H9 (cell line): ENCODE measurements around the gene TAAR8. TPM values are rescaled to one million over a fixed set of nuclear protein-coding genes. Genes with fewer than 3 reads are reported as not detected.

Source experiments
- DNase-seq: peaks from one replicate; pipeline ENCODE4 v3.0.0-alpha.2; 2017
- H2AFZ ChIP-seq: one replicate; pipeline ENCODE4 v1.6.1; 2013; ENCODE audit warnings: mild to moderate bottlenecking, low read length, control low read depth, moderate library complexity
- H2AK5ac ChIP-seq: 2 replicates; pipeline ENCODE4 v1.6.1; 2013; ENCODE audit warnings: low read length, control low read depth, mixed read lengths; ENCODE audit not compliant: insufficient read length
- H2BK120ac ChIP-seq: one replicate; pipeline ENCODE4 v1.6.1; 2013; ENCODE audit warnings: low read depth, mild to moderate bottlenecking, low read length, control low read depth, inconsistent platforms; ENCODE audit not compliant: poor library complexity, severe bottlenecking
- H2BK12ac ChIP-seq: 2 replicates; pipeline ENCODE4 v1.6.1; 2013; ENCODE audit warnings: low read length, control low read depth, mixed read lengths, low read depth; ENCODE audit not compliant: insufficient read length
- H2BK15ac ChIP-seq: 2 replicates; pipeline ENCODE4 v1.6.1; 2013; ENCODE audit warnings: low read depth, low read length, control low read depth
- H2BK20ac ChIP-seq: one replicate; pipeline ENCODE4 v1.6.1; 2013; ENCODE audit warnings: low read depth, mild to moderate bottlenecking, low read length, control low read depth, inconsistent platforms; ENCODE audit not compliant: poor library complexity, severe bottlenecking
- H2BK5ac ChIP-seq: 2 replicates; pipeline ENCODE4 v1.6.1; 2013; ENCODE audit warnings: low read length, control low read depth, mixed read lengths; ENCODE audit not compliant: insufficient read length
- H3K14ac ChIP-seq: 2 replicates; pipeline ENCODE4 v1.6.1; 2013; ENCODE audit warnings: low read length, control low read depth; ENCODE audit not compliant: insufficient read depth
- H3K18ac ChIP-seq: 2 replicates; pipeline ENCODE4 v1.6.1; 2013; ENCODE audit warnings: low read depth, mild to moderate bottlenecking, mixed read lengths, low read length, control low read depth; ENCODE audit not compliant: insufficient read length
- H3K23ac ChIP-seq: 2 replicates; pipeline ENCODE4 v1.6.1; 2013; ENCODE audit warnings: low read length, control low read depth, mixed read lengths, low read depth; ENCODE audit not compliant: insufficient read length
- H3K23me2 ChIP-seq: 2 replicates; pipeline ENCODE4 v1.6.1; 2013; ENCODE audit warnings: low read depth, mild to moderate bottlenecking, mixed read lengths, low read length, control low read depth; ENCODE audit not compliant: insufficient read length, poor library complexity, severe bottlenecking
- H3K27ac ChIP-seq: 2 replicates; pipeline ENCODE4 v1.5.1; 2013; ENCODE audit warnings: low read length, control low read depth, mixed read lengths, low read depth; ENCODE audit not compliant: insufficient read length
- H3K27me3 ChIP-seq: 2 replicates; pipeline ENCODE4 v1.6.1; 2013; ENCODE audit warnings: low read length, control low read depth, inconsistent platforms; ENCODE audit not compliant: insufficient read depth
- H3K4ac ChIP-seq: 2 replicates; pipeline ENCODE4 v1.6.1; 2013; ENCODE audit warnings: low read depth, mild to moderate bottlenecking, control low read depth, inconsistent platforms, low read length, moderate library complexity
- H3K4me1 ChIP-seq: 2 replicates; pipeline ENCODE4 v1.6.1; 2013; ENCODE audit warnings: low read length, control low read depth, inconsistent platforms; ENCODE audit not compliant: insufficient read depth
- H3K4me2 ChIP-seq: 2 replicates; pipeline ENCODE4 v1.6.1; 2013; ENCODE audit warnings: low read length, control low read depth, mixed read lengths; ENCODE audit not compliant: insufficient read length, insufficient read depth
- H3K56ac ChIP-seq: 2 replicates; pipeline ENCODE4 v1.6.1; 2013; ENCODE audit warnings: low read depth, mild to moderate bottlenecking, mixed read lengths, low read length, control low read depth; ENCODE audit not compliant: insufficient read length
- H3K79me1 ChIP-seq: 2 replicates; pipeline ENCODE4 v1.6.1; 2013; ENCODE audit warnings: low read depth, mild to moderate bottlenecking, moderate library complexity, low read length, control low read depth, inconsistent platforms; ENCODE audit not compliant: insufficient read depth, poor library complexity, severe bottlenecking
- H3K79me2 ChIP-seq: 2 replicates; pipeline ENCODE4 v1.6.1; 2013; ENCODE audit warnings: low read length, control low read depth, inconsistent platforms; ENCODE audit not compliant: insufficient read depth
- H3K9ac ChIP-seq: 2 replicates; pipeline ENCODE4 v1.6.1; 2013; ENCODE audit warnings: low read length, control low read depth, mixed read lengths; ENCODE audit not compliant: insufficient read length; ENCODE audit errors: extremely low read depth
- H3K9me3 ChIP-seq: one replicate; pipeline ENCODE4 v1.6.1; 2013; ENCODE audit warnings: low read depth, low read length, inconsistent platforms; ENCODE audit not compliant: control insufficient read depth
- H3T11ph ChIP-seq: one replicate; pipeline ENCODE4 v1.6.1; 2013; ENCODE audit warnings: mild to moderate bottlenecking, low read length, control low read depth, inconsistent platforms
- H4K20me1 ChIP-seq: one replicate; pipeline ENCODE4 v1.6.1; 2013; ENCODE audit not compliant: control insufficient read depth, insufficient read length, insufficient read depth
- H4K5ac ChIP-seq: 2 replicates; pipeline ENCODE4 v1.6.1; 2013; ENCODE audit warnings: low read depth, mild to moderate bottlenecking, mixed read lengths, low read length, control low read depth; ENCODE audit not compliant: insufficient read length
- H4K8ac ChIP-seq: replicated peaks from 2 replicates; pipeline ENCODE4 v1.6.1; 2013; ENCODE audit warnings: low read length, control low read depth, mixed read lengths, low read depth; ENCODE audit not compliant: insufficient read length
- H4K91ac ChIP-seq: 2 replicates; pipeline ENCODE4 v1.6.1; 2013; ENCODE audit warnings: low read depth, mild to moderate bottlenecking, moderate library complexity, mixed read lengths, low read length, control low read depth; ENCODE audit not compliant: insufficient read length
- H3K27ac Mint-ChIP-seq, 3 experiments: 2 replicates in 2 of 3; 3 replicates in 1 of 3; pipeline ENCODE4 v1.8.0; 2020 to 2021; ENCODE audit warnings: mixed read lengths in 3 of 3, mild to moderate bottlenecking in 1 of 3, moderate library complexity in 1 of 3
- H3K27me3 Mint-ChIP-seq: 2 replicates; pipeline ENCODE4 v1.8.0; 2021; ENCODE audit warnings: low read depth, mild to moderate bottlenecking, moderate library complexity, mixed read lengths
- H3K36me3 Mint-ChIP-seq, 3 experiments: 2 replicates in 2 of 3; 3 replicates in 1 of 3; pipeline ENCODE4 v1.8.0; 2020 to 2021; ENCODE audit warnings: low read depth in 3 of 3, mixed read lengths in 3 of 3; ENCODE audit not compliant: insufficient read depth in 1 of 3
- H3K4me1 Mint-ChIP-seq, 2 experiments: 2 replicates each; pipeline ENCODE4 v1.8.0; 2020; ENCODE audit warnings: mixed read lengths in 2 of 2
- H3K4me3 Mint-ChIP-seq, 2 experiments: 2 replicates in 1 of 2; 3 replicates in 1 of 2; pipeline ENCODE4 v1.8.0; 2020 to 2021; ENCODE audit warnings: mild to moderate bottlenecking in 2 of 2, mixed read lengths in 2 of 2, moderate library complexity in 1 of 2
- H3K9me3 Mint-ChIP-seq, 2 experiments: 2 replicates in 1 of 2; 3 replicates in 1 of 2; pipeline ENCODE4 v1.8.0; 2020; ENCODE audit warnings: mild to moderate bottlenecking in 2 of 2, mixed read lengths in 2 of 2, moderate library complexity in 1 of 2
- WGBS: extraction: QIAGEN DNeasy Blood & Tissue Kit; methylation state at CpG from one replicate; pipeline ENCODE4 v1.1.7; 2013; ENCODE audit warnings: missing lambda C conversion rate, low lambda C conversion rate, mixed read lengths; ENCODE audit not compliant: insufficient read length; ENCODE audit errors: extremely low coverage; 5-methylcytosine and 5-hydroxymethylcytosine counted together
- total RNA-seq: library from RNA; stranded (reverse); gene quantifications from 2 replicates; pipeline ENCODE4 v1.2.1, GENCODE V29; 2021
- TF ChIP-seq, protein P1 (sequence below): fragments of 200-600 bp; sonication (generic); conservative IDR thresholded peaks from 3 replicates; pipeline ENCODE4 v1.8.0; 2021; ENCODE audit warnings: antibody characterized with exemption, mild to moderate bottlenecking

The TAAR8 gene
- total RNA-seq, 1 experiment from 2014 or later, result not detected

DNA sequence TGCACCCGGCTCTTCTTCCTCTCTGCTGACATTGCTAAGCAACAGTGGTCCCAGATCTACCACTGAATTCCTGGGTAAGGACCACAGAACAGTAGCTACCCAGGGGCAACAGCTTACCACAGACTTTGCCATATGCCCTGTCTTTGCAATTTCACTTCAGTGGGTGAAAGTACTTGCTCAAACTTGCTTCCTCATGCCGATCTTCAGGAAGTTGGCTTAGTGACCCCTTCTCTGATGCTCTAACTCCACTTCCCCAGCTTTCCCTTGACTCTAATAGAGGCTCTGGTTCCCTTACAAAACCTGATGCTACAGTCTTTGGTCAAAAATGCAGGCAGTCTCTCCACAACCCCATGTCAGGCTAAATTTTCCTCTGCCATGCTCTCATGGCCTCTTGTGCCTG is 40.4 kb downstream of the TAAR8 start:
- no peak overlapping the region for H3K4me2 ChIP-seq
- H3K56ac ChIP-seq, result no peak overlapping the region
- no peak overlapping the region for H4K8ac ChIP-seq
- Mint-ChIP-seq H3K36me3 (no peaks in the 10 kb centered on the region), H3K4me3 (no peak overlapping the region), H3K4me1 (no peaks in the 10 kb centered on the region), H3K27me3 (peaks cover 2% of the 10 kb centered on the region; the same call in 1 of the 2 replicates), H3K27ac (no peak overlapping the region), H3K9me3 (no peaks in the 10 kb centered on the region)
- no peak overlapping the region for H3K18ac ChIP-seq
- H3K4ac ChIP-seq, result no peak overlapping the region
- H2BK120ac ChIP-seq, result no peak overlapping the region
- no peaks in the 10 kb centered on the region for H3K27me3 ChIP-seq
- no peaks in the 10 kb centered on the region for H3K9me3 ChIP-seq
- H3K23ac ChIP-seq, result no peak overlapping the region
- no peak overlapping the region for H4K5ac ChIP-seq
- H2BK20ac ChIP-seq, result no peak overlapping the region
- no peak for DNase-seq
- no peaks in the 10 kb centered on the region for H3K4me1 ChIP-seq
- no peaks in the 10 kb centered on the region for H3K79me1 ChIP-seq
- H4K91ac ChIP-seq, result no peak overlapping the region
- H2BK15ac ChIP-seq, result no peak overlapping the region
- no peaks in the 10 kb centered on the region for H4K20me1 ChIP-seq
- WGBS, result no CpG with 5 or more reads among the region's 2 CpGs
- no peak overlapping the region for H3T11ph ChIP-seq
- no peak overlapping the region for H2AFZ ChIP-seq
- no peak overlapping the region for H3K9ac ChIP-seq
- H2BK5ac ChIP-seq, result no peak overlapping the region
- no peaks in the 10 kb centered on the region for H3K23me2 ChIP-seq
- no peak overlapping the region for H2BK12ac ChIP-seq
- no peak overlapping the region for H2AK5ac ChIP-seq
- no peaks in the 10 kb centered on the region for H3K79me2 ChIP-seq
- no peak overlapping the region for H3K14ac ChIP-seq
- no peak overlapping the region for H3K27ac ChIP-seq
- TF ChIP-seq, protein P1, sequence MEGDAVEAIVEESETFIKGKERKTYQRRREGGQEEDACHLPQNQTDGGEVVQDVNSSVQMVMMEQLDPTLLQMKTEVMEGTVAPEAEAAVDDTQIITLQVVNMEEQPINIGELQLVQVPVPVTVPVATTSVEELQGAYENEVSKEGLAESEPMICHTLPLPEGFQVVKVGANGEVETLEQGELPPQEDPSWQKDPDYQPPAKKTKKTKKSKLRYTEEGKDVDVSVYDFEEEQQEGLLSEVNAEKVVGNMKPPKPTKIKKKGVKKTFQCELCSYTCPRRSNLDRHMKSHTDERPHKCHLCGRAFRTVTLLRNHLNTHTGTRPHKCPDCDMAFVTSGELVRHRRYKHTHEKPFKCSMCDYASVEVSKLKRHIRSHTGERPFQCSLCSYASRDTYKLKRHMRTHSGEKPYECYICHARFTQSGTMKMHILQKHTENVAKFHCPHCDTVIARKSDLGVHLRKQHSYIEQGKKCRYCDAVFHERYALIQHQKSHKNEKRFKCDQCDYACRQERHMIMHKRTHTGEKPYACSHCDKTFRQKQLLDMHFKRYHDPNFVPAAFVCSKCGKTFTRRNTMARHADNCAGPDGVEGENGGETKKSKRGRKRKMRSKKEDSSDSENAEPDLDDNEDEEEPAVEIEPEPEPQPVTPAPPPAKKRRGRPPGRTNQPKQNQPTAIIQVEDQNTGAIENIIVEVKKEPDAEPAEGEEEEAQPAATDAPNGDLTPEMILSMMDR, result no peak
